WTC11 (cell line): ENCODE data around the gene TMEM30B. TPM values are rescaled to one million over a fixed set of nuclear protein-coding genes. Genes with fewer than 3 reads are reported as not detected.

Experiments used
- ATAC-seq: fragments of 200-7000 bp; cut with Tn5 transposase; 2 replicates; pipeline ENCODE4 v1.10.0; 2021; ENCODE audit warnings: mild to moderate bottlenecking, moderate library complexity
- CTCF ChIA-PET: fragments of 300-600 bp; sonication (Branson Sonifier 250); formaldehyde crosslinking; loops from one replicate; lab custom pipeline; 2021; ENCODE audit warnings: antibody characterized with exemption; lab: Charles Lee
- POLR2A ChIA-PET: fragments of 350-600 bp; sonication (Branson Sonifier 250); formaldehyde crosslinking; loops from one replicate; lab custom pipeline; 2021; ENCODE audit warnings: antibody characterized with exemption; lab: Charles Lee
- DNase-seq: peaks from one replicate; pipeline ENCODE4 v3.0.0; 2021; ENCODE audit warnings: low spot score
- H3K27ac Mint-ChIP-seq: 2 replicates; pipeline ENCODE4 v1.8.0; 2021; ENCODE audit warnings: mixed read lengths
- H3K27me3 Mint-ChIP-seq: 2 replicates; pipeline ENCODE4 v1.8.0; 2021; ENCODE audit warnings: low read depth, mild to moderate bottlenecking, moderate library complexity, mixed read lengths
- H3K36me3 Mint-ChIP-seq: 2 replicates; pipeline ENCODE4 v1.8.0; 2021; ENCODE audit warnings: mixed read lengths
- H3K4me1 Mint-ChIP-seq: 2 replicates; pipeline ENCODE4 v1.8.0; 2022; ENCODE audit warnings: mixed read lengths
- H3K4me3 Mint-ChIP-seq: 2 replicates; pipeline ENCODE4 v1.8.0; 2021; ENCODE audit warnings: mild to moderate bottlenecking, moderate library complexity, mixed read lengths
- H3K9me3 Mint-ChIP-seq: 2 replicates; pipeline ENCODE4 v1.8.0; 2021; ENCODE audit warnings: mixed read lengths
- CBFB ChIP-seq: sonication (generic); formaldehyde crosslinking; IDR thresholded peaks from 2 replicates; pipeline ENCODE4 v1.8.1; 2022; ENCODE audit warnings: mild to moderate bottlenecking, low read depth, missing genetic modification reagents
- CREB1 ChIP-seq: sonication (generic); formaldehyde crosslinking; IDR thresholded peaks from 2 replicates; pipeline ENCODE4 v1.8.0; 2023; ENCODE audit warnings: mild to moderate bottlenecking, missing genetic modification reagents
- ESRRA ChIP-seq: sonication (generic); formaldehyde crosslinking; IDR thresholded peaks from 2 replicates; pipeline ENCODE4 v1.8.1; 2022; ENCODE audit warnings: mild to moderate bottlenecking, missing genetic modification reagents, borderline replicate concordance
- FOXP1 ChIP-seq: sonication (generic); formaldehyde crosslinking; IDR thresholded peaks from 2 replicates; pipeline ENCODE4 v1.8.0; 2022; ENCODE audit warnings: missing genetic modification reagents, mild to moderate bottlenecking, moderate library complexity, borderline replicate concordance
- NFYB ChIP-seq: sonication (generic); formaldehyde crosslinking; conservative IDR thresholded peaks from 2 replicates; pipeline ENCODE4 v1.8.0; 2022; ENCODE audit warnings: low read depth, missing genetic modification reagents
- OVOL2 ChIP-seq: fragments of 250-450 bp; sonication (Bioruptor Pico); IDR thresholded peaks from 2 replicates; pipeline ENCODE4 v1.9.0; 2021; ENCODE audit warnings: mild to moderate bottlenecking, borderline replicate concordance
- SOX15 ChIP-seq: fragments of 250-450 bp; sonication (Bioruptor Pico); IDR thresholded peaks from 2 replicates; pipeline ENCODE4 v1.9.0; 2021; ENCODE audit warnings: mild to moderate bottlenecking
- SP1 ChIP-seq: sonication (generic); formaldehyde crosslinking; conservative IDR thresholded peaks from 2 replicates; pipeline ENCODE4 v1.8.1; 2022; ENCODE audit warnings: missing genetic modification reagents
- TEAD4 ChIP-seq: sonication (generic); formaldehyde crosslinking; IDR thresholded peaks from 2 replicates; pipeline ENCODE4 v1.8.0; 2022; ENCODE audit warnings: mild to moderate bottlenecking, missing genetic modification reagents
- ZNF232 ChIP-seq: sonication (generic); formaldehyde crosslinking; IDR thresholded peaks from 2 replicates; pipeline ENCODE4 v1.8.0; 2022; ENCODE audit warnings: mild to moderate bottlenecking, missing genetic modification reagents
- ZNF263 ChIP-seq: sonication (generic); formaldehyde crosslinking; IDR thresholded peaks from 2 replicates; pipeline ENCODE4 v1.8.1; 2022; ENCODE audit warnings: low read depth, mild to moderate bottlenecking, moderate library complexity, missing genetic modification reagents
- ZNF423 ChIP-seq: fragments of 250-450 bp; sonication (Bioruptor Pico); IDR thresholded peaks from 2 replicates; pipeline ENCODE4 v2.1.2; 2022; ENCODE audit warnings: mild to moderate bottlenecking, moderate library complexity
- total RNA-seq: library from RNA; stranded (reverse); gene quantifications from 3 replicates; pipeline ENCODE4 v1.2.3, GENCODE V29; 2021
- TF ChIP-seq, protein P1 (sequence below): sonication (generic); formaldehyde crosslinking; IDR thresholded peaks from 2 replicates; pipeline ENCODE4 v1.8.0; 2023; ENCODE audit warnings: mild to moderate bottlenecking, missing genetic modification reagents
- TF ChIP-seq, protein P2 (sequence below): sonication (generic); formaldehyde crosslinking; conservative IDR thresholded peaks from 2 replicates; pipeline ENCODE4 v1.8.1; 2023; ENCODE audit warnings: mild to moderate bottlenecking, low read depth, missing genetic modification reagents, moderate library complexity
- TF ChIP-seq, protein P3 (sequence below): sonication (generic); formaldehyde crosslinking; IDR thresholded peaks from 2 replicates; pipeline ENCODE4 v1.8.0; 2022; ENCODE audit warnings: mild to moderate bottlenecking, missing genetic modification reagents
- TF ChIP-seq, protein P4 (sequence below): fragments of 250-450 bp; sonication (Bioruptor Pico); IDR thresholded peaks from 2 replicates; pipeline ENCODE4 v1.9.0; 2021; ENCODE audit warnings: mild to moderate bottlenecking, borderline replicate concordance
- TF ChIP-seq, protein P5 (sequence below): sonication (generic); formaldehyde crosslinking; IDR thresholded peaks from 2 replicates; pipeline ENCODE4 v1.8.1; 2022; ENCODE audit warnings: low read depth, mild to moderate bottlenecking, moderate library complexity, missing genetic modification reagents, borderline replicate concordance
- TF ChIP-seq, protein P6 (sequence below): sonication (generic); formaldehyde crosslinking; IDR thresholded peaks from 2 replicates; pipeline ENCODE4 v1.8.1; 2023; ENCODE audit warnings: mild to moderate bottlenecking, moderate library complexity, missing genetic modification reagents
- TF ChIP-seq, protein P7 (sequence below): sonication (generic); formaldehyde crosslinking; IDR thresholded peaks from 2 replicates; pipeline ENCODE4 v1.8.0; 2022; ENCODE audit warnings: mild to moderate bottlenecking, missing genetic modification reagents

The TMEM30B gene
- total RNA-seq, 1 experiment from 2014 or later: 17.8 TPM

DNA sequence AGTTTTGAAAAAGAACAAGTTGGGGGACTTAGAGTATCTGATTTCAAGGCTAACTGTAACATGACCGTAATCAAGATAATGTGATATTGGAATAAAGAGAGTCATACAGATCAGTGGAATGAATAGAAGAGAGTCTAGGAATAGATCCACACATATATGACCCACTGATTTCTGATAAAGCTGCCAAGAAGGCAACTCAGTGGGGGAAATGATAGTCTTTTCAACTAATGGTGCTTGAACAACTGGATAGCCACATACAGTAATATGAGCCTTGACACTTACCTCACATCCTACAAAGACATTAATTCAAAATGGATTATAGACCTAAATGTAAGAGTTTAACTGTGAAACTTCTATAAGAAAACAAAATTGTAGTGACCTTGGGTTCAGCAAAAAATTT lies 44.0 kb upstream of the TMEM30B start:
- CTCF ChIA-PET: no interaction called here
- no peak for DNase-seq
- TF ChIP-seq NFYB (CRISPR knock-in tag): no peak
- TF ChIP-seq TEAD4 (CRISPR knock-in tag): no peak
- TF ChIP-seq, protein P1, sequence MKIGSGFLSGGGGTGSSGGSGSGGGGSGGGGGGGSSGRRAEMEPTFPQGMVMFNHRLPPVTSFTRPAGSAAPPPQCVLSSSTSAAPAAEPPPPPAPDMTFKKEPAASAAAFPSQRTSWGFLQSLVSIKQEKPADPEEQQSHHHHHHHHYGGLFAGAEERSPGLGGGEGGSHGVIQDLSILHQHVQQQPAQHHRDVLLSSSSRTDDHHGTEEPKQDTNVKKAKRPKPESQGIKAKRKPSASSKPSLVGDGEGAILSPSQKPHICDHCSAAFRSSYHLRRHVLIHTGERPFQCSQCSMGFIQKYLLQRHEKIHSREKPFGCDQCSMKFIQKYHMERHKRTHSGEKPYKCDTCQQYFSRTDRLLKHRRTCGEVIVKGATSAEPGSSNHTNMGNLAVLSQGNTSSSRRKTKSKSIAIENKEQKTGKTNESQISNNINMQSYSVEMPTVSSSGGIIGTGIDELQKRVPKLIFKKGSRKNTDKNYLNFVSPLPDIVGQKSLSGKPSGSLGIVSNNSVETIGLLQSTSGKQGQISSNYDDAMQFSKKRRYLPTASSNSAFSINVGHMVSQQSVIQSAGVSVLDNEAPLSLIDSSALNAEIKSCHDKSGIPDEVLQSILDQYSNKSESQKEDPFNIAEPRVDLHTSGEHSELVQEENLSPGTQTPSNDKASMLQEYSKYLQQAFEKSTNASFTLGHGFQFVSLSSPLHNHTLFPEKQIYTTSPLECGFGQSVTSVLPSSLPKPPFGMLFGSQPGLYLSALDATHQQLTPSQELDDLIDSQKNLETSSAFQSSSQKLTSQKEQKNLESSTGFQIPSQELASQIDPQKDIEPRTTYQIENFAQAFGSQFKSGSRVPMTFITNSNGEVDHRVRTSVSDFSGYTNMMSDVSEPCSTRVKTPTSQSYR: no peak
- TF ChIP-seq ZNF263 (CRISPR knock-in tag): no peak
- TF ChIP-seq CREB1: no peak
- TF ChIP-seq ZNF232 (CRISPR knock-in tag): no peak
- TF ChIP-seq FOXP1: no peak
- no peak for TF ChIP-seq SOX15
- TF ChIP-seq OVOL2: no peak
- no peak overlapping the region for H3K4me3 Mint-ChIP-seq
- H3K9me3 Mint-ChIP-seq: peaks cover 18% of the 10 kb centered on the region
- peaks cover 33% of the 10 kb centered on the region for H3K27me3 Mint-ChIP-seq
- H3K36me3 Mint-ChIP-seq: peaks cover 18% of the 10 kb centered on the region
- H3K27ac Mint-ChIP-seq: no peak overlapping the region
- POLR2A ChIA-PET: no interaction called here
- no peak for ATAC-seq
- peaks cover 24% of the 10 kb centered on the region for H3K4me1 Mint-ChIP-seq

DNA sequence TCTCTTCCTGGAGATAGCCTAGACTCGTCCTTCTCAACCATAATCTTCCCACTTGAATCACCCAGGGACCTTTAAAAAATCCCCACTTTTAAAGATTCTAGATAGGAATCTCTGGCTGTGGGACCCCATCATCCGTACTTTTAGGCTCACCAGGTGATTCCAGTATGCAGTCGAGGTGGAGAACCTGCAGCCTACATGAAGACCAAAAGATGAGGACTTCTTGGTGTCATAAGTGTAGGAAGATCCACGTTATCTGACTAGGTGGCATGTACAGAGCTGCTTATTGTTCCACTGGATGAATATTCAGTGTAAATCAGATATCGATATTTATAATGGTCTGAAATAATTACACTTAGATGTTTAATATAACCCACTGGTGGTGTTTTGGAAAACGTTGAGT lies 42.8 kb upstream of the TMEM30B start:
- ChIA-PET CTCF (no interaction called here), POLR2A (no interaction called here)
- no peak overlapping the region for H3K27ac Mint-ChIP-seq
- ATAC-seq (no peak), DNase-seq (no peak)
- peaks cover 19% of the 10 kb centered on the region for H3K4me1 Mint-ChIP-seq
- H3K36me3 Mint-ChIP-seq: peaks cover 18% of the 10 kb centered on the region
- H3K9me3 Mint-ChIP-seq: peaks cover 18% of the 10 kb centered on the region
- H3K27me3 Mint-ChIP-seq: peaks cover 33% of the 10 kb centered on the region
- H3K4me3 Mint-ChIP-seq: no peak overlapping the region
- TF ChIP-seq, protein P2, sequence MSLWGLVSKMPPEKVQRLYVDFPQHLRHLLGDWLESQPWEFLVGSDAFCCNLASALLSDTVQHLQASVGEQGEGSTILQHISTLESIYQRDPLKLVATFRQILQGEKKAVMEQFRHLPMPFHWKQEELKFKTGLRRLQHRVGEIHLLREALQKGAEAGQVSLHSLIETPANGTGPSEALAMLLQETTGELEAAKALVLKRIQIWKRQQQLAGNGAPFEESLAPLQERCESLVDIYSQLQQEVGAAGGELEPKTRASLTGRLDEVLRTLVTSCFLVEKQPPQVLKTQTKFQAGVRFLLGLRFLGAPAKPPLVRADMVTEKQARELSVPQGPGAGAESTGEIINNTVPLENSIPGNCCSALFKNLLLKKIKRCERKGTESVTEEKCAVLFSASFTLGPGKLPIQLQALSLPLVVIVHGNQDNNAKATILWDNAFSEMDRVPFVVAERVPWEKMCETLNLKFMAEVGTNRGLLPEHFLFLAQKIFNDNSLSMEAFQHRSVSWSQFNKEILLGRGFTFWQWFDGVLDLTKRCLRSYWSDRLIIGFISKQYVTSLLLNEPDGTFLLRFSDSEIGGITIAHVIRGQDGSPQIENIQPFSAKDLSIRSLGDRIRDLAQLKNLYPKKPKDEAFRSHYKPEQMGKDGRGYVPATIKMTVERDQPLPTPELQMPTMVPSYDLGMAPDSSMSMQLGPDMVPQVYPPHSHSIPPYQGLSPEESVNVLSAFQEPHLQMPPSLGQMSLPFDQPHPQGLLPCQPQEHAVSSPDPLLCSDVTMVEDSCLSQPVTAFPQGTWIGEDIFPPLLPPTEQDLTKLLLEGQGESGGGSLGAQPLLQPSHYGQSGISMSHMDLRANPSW: no peak
- TF ChIP-seq ZNF423: no peak
- TF ChIP-seq, protein P3, sequence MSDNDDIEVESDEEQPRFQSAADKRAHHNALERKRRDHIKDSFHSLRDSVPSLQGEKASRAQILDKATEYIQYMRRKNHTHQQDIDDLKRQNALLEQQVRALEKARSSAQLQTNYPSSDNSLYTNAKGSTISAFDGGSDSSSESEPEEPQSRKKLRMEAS (CRISPR knock-in tag): no peak
- TF ChIP-seq, protein P4, sequence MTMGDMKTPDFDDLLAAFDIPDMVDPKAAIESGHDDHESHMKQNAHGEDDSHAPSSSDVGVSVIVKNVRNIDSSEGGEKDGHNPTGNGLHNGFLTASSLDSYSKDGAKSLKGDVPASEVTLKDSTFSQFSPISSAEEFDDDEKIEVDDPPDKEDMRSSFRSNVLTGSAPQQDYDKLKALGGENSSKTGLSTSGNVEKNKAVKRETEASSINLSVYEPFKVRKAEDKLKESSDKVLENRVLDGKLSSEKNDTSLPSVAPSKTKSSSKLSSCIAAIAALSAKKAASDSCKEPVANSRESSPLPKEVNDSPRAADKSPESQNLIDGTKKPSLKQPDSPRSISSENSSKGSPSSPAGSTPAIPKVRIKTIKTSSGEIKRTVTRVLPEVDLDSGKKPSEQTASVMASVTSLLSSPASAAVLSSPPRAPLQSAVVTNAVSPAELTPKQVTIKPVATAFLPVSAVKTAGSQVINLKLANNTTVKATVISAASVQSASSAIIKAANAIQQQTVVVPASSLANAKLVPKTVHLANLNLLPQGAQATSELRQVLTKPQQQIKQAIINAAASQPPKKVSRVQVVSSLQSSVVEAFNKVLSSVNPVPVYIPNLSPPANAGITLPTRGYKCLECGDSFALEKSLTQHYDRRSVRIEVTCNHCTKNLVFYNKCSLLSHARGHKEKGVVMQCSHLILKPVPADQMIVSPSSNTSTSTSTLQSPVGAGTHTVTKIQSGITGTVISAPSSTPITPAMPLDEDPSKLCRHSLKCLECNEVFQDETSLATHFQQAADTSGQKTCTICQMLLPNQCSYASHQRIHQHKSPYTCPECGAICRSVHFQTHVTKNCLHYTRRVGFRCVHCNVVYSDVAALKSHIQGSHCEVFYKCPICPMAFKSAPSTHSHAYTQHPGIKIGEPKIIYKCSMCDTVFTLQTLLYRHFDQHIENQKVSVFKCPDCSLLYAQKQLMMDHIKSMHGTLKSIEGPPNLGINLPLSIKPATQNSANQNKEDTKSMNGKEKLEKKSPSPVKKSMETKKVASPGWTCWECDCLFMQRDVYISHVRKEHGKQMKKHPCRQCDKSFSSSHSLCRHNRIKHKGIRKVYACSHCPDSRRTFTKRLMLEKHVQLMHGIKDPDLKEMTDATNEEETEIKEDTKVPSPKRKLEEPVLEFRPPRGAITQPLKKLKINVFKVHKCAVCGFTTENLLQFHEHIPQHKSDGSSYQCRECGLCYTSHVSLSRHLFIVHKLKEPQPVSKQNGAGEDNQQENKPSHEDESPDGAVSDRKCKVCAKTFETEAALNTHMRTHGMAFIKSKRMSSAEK (CRISPR knock-in tag): no peak
- TF ChIP-seq CBFB (CRISPR knock-in tag): no peak
- TF ChIP-seq, protein P5, sequence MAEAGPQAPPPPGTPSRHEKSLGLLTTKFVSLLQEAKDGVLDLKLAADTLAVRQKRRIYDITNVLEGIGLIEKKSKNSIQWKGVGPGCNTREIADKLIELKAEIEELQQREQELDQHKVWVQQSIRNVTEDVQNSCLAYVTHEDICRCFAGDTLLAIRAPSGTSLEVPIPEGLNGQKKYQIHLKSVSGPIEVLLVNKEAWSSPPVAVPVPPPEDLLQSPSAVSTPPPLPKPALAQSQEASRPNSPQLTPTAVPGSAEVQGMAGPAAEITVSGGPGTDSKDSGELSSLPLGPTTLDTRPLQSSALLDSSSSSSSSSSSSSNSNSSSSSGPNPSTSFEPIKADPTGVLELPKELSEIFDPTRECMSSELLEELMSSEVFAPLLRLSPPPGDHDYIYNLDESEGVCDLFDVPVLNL: no peak
- TF ChIP-seq SP1 (CRISPR knock-in tag): no peak
- TF ChIP-seq, protein P6, sequence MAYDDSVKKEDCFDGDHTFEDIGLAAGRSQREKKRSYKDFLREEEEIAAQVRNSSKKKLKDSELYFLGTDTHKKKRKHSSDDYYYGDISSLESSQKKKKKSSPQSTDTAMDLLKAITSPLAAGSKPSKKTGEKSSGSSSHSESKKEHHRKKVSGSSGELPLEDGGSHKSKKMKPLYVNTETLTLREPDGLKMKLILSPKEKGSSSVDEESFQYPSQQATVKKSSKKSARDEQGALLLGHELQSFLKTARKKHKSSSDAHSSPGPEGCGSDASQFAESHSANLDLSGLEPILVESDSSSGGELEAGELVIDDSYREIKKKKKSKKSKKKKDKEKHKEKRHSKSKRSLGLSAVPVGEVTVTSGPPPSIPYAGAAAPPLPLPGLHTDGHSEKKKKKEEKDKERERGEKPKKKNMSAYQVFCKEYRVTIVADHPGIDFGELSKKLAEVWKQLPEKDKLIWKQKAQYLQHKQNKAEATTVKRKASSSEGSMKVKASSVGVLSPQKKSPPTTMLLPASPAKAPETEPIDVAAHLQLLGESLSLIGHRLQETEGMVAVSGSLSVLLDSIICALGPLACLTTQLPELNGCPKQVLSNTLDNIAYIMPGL (CRISPR knock-in tag): no peak
- TF ChIP-seq ESRRA: no peak
- TF ChIP-seq, protein P7, sequence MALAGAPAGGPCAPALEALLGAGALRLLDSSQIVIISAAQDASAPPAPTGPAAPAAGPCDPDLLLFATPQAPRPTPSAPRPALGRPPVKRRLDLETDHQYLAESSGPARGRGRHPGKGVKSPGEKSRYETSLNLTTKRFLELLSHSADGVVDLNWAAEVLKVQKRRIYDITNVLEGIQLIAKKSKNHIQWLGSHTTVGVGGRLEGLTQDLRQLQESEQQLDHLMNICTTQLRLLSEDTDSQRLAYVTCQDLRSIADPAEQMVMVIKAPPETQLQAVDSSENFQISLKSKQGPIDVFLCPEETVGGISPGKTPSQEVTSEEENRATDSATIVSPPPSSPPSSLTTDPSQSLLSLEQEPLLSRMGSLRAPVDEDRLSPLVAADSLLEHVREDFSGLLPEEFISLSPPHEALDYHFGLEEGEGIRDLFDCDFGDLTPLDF (CRISPR knock-in tag): no peak
